ENCODE results near the gene ARHGEF28.

- no peak for TF ChIP-seq CTCF (IDR thresholded peaks at IDR 0.05; ENCODE audit: insufficient read depth, low read length)
- TF ChIP-seq, protein P1, sequence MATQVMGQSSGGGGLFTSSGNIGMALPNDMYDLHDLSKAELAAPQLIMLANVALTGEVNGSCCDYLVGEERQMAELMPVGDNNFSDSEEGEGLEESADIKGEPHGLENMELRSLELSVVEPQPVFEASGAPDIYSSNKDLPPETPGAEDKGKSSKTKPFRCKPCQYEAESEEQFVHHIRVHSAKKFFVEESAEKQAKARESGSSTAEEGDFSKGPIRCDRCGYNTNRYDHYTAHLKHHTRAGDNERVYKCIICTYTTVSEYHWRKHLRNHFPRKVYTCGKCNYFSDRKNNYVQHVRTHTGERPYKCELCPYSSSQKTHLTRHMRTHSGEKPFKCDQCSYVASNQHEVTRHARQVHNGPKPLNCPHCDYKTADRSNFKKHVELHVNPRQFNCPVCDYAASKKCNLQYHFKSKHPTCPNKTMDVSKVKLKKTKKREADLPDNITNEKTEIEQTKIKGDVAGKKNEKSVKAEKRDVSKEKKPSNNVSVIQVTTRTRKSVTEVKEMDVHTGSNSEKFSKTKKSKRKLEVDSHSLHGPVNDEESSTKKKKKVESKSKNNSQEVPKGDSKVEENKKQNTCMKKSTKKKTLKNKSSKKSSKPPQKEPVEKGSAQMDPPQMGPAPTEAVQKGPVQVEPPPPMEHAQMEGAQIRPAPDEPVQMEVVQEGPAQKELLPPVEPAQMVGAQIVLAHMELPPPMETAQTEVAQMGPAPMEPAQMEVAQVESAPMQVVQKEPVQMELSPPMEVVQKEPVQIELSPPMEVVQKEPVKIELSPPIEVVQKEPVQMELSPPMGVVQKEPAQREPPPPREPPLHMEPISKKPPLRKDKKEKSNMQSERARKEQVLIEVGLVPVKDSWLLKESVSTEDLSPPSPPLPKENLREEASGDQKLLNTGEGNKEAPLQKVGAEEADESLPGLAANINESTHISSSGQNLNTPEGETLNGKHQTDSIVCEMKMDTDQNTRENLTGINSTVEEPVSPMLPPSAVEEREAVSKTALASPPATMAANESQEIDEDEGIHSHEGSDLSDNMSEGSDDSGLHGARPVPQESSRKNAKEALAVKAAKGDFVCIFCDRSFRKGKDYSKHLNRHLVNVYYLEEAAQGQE (IDR thresholded peaks at IDR 0.05; ENCODE audit: insufficient replicate concordance, low read depth): no peak
These were observed 343.4 kb downstream of the ARHGEF28 start for GRCh38 chr5:73969195-73970036.

Measured in HL-60 (cell line).